GM12891 (cell line): Measurements from ENCODE around the gene WHRN.

ENCODE experiments used
- POLR2A ChIP-seq: IDR thresholded peaks from 2 replicates; pipeline ENCODE4 v1.6.1; 2011; ENCODE audit warnings: low read depth, low read length, control low read depth
- POLR2AphosphoS5 ChIP-seq: IDR thresholded peaks from 2 replicates; pipeline ENCODE4 v1.6.1; 2011; ENCODE audit warnings: low read depth, low read length, control low read depth

GRCh38 chr9:114477642-114478041 is 27.6 kb downstream of the WHRN start:
- TF ChIP-seq POLR2AphosphoS5 (no peak), POLR2A (no peak)
